Endothelial cell of umbilical vein (primary cell): Measurements from ENCODE around the gene LRCH1.

Source experiments
- EZH2 ChIP-seq: IDR thresholded peaks from 2 replicates; pipeline ENCODE4 v1.6.1; 2012; ENCODE audit warnings: borderline replicate concordance, low read depth, mild to moderate bottlenecking, moderate library complexity, low read length, inconsistent platforms; ENCODE audit not compliant: severe bottlenecking
- FOS ChIP-seq: IDR thresholded peaks from 2 replicates; pipeline ENCODE4 v1.6.1; 2011; ENCODE audit warnings: mild to moderate bottlenecking, low read length, moderate library complexity, borderline replicate concordance; ENCODE audit not compliant: insufficient read depth
- GATA2 ChIP-seq: IDR thresholded peaks from 2 replicates; pipeline ENCODE4 v1.7.0; 2011; ENCODE audit warnings: low read depth, mild to moderate bottlenecking, moderate library complexity, mixed read lengths, low read length; ENCODE audit not compliant: insufficient read length, insufficient read depth
- JUN ChIP-seq: IDR thresholded peaks from 2 replicates; pipeline ENCODE4 v1.6.1; 2011; ENCODE audit warnings: borderline replicate concordance, low read depth; ENCODE audit not compliant: insufficient read length, insufficient read depth
- MYC ChIP-seq: IDR thresholded peaks from one replicate; pipeline ENCODE4 v1.6.1; 2011; ENCODE audit warnings: mild to moderate bottlenecking, low read depth, low read length
- POLR2A ChIP-seq: IDR thresholded peaks from 2 replicates; pipeline ENCODE4 v1.6.1; 2012; ENCODE audit warnings: low read depth, mild to moderate bottlenecking, control low read depth, low read length
- POLR2AphosphoS5 ChIP-seq: IDR thresholded peaks from 2 replicates; pipeline ENCODE4 v1.6.1; 2012; ENCODE audit warnings: low read depth, mild to moderate bottlenecking, control low read depth, low read length, moderate library complexity; ENCODE audit not compliant: insufficient read depth
- TF ChIP-seq, protein P1 (sequence below), 2 donors: IDR thresholded peaks; 1 replicate in 1 of 2; 2 replicates in 1 of 2; pipeline ENCODE4 v1.5.1; 2011; ENCODE audit warnings: low read length in 2 of 2, mild to moderate bottlenecking in 2 of 2, moderate library complexity in 2 of 2, control low read depth in 1 of 2, inconsistent platforms in 1 of 2, low read depth in 1 of 2; ENCODE audit not compliant: insufficient read depth in 1 of 2; ENCODE audit errors: extremely low read depth in 1 of 2
- TF ChIP-seq, protein P2 (sequence below): IDR thresholded peaks from 2 replicates; pipeline ENCODE4 v1.6.1; 2011; ENCODE audit not compliant: insufficient read depth, insufficient read length

DNA sequence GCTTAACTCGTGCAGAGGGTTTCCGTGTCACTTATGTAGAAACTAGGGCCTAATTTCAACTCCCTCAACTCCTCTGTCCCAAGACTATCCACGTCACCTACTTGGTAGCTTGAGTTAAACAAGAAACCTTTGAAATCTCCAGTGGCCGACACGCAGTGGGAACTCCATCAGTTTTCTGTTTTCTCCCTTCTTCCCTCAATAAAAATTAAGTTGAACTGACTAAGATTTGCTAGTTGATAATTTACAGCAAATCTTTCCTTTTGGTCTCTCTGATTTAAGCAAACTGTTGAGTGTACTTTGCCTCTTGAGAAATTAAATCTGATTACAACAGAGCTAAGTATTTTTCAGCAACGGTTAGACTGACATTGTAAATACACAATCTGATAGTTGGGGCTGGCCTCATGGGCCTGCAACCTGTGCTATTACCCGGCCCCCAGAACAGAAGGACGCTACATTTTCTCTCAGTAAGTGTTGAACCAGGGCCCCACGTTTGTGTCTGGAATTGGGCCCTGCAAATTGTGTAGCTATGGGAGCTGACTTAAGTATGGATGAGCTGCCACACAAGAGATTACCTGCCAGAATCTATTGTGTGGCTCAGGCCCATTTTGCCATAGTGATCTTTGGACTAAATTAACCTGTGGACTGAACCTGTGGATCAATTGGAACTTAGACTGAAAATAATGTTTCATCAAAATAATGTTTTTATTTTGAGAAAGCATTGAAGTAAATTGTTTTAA is 244.7 kb downstream of the LRCH1 start:
- TF ChIP-seq, protein P1, sequence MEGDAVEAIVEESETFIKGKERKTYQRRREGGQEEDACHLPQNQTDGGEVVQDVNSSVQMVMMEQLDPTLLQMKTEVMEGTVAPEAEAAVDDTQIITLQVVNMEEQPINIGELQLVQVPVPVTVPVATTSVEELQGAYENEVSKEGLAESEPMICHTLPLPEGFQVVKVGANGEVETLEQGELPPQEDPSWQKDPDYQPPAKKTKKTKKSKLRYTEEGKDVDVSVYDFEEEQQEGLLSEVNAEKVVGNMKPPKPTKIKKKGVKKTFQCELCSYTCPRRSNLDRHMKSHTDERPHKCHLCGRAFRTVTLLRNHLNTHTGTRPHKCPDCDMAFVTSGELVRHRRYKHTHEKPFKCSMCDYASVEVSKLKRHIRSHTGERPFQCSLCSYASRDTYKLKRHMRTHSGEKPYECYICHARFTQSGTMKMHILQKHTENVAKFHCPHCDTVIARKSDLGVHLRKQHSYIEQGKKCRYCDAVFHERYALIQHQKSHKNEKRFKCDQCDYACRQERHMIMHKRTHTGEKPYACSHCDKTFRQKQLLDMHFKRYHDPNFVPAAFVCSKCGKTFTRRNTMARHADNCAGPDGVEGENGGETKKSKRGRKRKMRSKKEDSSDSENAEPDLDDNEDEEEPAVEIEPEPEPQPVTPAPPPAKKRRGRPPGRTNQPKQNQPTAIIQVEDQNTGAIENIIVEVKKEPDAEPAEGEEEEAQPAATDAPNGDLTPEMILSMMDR (IDR thresholded peaks at IDR 0.05; ENCODE audit: extremely low read depth in 1 of 2, insufficient read depth in 1 of 2, low read depth in 1 of 2, low read length in 2 of 2) = no peak
- TF ChIP-seq POLR2A (no peak), EZH2 (no peak), POLR2AphosphoS5 (no peak), MYC (no peak), GATA2 (no peak), JUN (no peak), FOS (no peak)
- TF ChIP-seq, protein P2, sequence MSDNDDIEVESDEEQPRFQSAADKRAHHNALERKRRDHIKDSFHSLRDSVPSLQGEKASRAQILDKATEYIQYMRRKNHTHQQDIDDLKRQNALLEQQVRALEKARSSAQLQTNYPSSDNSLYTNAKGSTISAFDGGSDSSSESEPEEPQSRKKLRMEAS = no peak
